ENCODE data around the gene GPR137.
"Not testable (repeated sequence)": the region's sequence is repeated elsewhere in the genome, so short reads cannot be mapped to it uniquely, and the experiment has no call there.

GPR137 gene

DNA sequence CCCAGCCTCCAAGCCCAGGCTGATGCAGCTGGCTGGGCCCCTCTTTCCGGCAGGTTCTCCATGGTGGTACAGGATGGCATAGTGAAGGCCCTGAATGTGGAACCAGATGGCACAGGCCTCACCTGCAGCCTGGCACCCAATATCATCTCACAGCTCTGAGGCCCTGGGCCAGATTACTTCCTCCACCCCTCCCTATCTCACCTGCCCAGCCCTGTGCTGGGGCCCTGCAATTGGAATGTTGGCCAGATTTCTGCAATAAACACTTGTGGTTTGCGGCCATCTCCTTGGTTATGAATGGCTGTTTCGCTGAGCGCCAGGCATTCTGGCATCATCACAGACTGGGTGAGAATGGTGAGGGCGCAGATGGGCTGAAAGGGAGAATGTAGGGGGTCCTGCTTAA is 35.9 kb downstream of the GPR137 start:
- Histone ChIP-seq H3K27me3 (ENCODE audit: control insufficient read depth, low read length) (no peaks in the 10 kb centered on the region), H3K4me1 (ENCODE audit: control insufficient read depth, low read length) (peaks cover 7% of the 10 kb centered on the region), H3K4me2 (ENCODE audit: low read length) (no peak overlapping the region), H4K20me1 (ENCODE audit: control insufficient read depth, insufficient read depth, low read depth, low read length) (no peaks in the 10 kb centered on the region), H3F3A (ENCODE audit: control insufficient read depth, insufficient read depth) (peaks cover 13% of the 10 kb centered on the region), H3K36me3 (ENCODE audit: control insufficient read depth, low read length) (peaks cover 39% of the 10 kb centered on the region), H3K79me2 (ENCODE audit: control insufficient read depth, low read length) (peaks cover 23% of the 10 kb centered on the region), H3K9me3 (ENCODE audit: control insufficient read depth, insufficient read depth, low read length) (no peaks in the 10 kb centered on the region), H3K9me2 (replicated peaks; ENCODE audit: control insufficient read depth, low read length) (no peaks in the 10 kb centered on the region), H3K4me3 (ENCODE audit: low read length) (no peak overlapping the region), H3K27ac (ENCODE audit: low read depth, low read length) (no peak overlapping the region)
- TF ChIP-seq EZH2phosphoT487 (IDR thresholded peaks at IDR 0.05; ENCODE audit: borderline replicate concordance, low read length), result no peak

DNA sequence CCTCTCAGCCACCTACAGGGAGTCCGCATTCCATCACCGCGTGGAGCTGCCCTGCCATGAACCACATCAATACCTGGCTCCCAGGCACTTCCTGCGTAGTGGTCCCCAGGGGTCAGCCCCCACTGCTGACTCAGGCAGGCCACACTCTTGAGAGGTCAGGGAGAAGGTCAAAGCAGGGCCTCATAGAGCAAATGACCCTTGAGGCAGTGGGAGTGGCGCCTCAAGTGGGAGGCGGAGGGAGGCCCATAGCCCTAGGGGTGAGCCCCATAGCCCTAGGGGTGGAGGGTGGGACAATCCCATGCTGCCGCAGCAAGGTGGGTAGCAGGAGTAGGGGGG is 37.2 kb downstream of the GPR137 start:
- Histone ChIP-seq H3K4me2 (ENCODE audit: low read length) (no peak overlapping the region), H3K9me2 (replicated peaks; ENCODE audit: control insufficient read depth, low read length) (no peaks in the 10 kb centered on the region), H3F3A (ENCODE audit: control insufficient read depth, insufficient read depth) (peaks cover 7% of the 10 kb centered on the region; the same call in 1 of the 2 replicates), H3K4me1 (ENCODE audit: control insufficient read depth, low read length) (peaks cover 7% of the 10 kb centered on the region), H3K27ac (ENCODE audit: low read depth, low read length) (no peak overlapping the region), H3K9me3 (ENCODE audit: control insufficient read depth, insufficient read depth, low read length) (no peaks in the 10 kb centered on the region), H3K36me3 (ENCODE audit: control insufficient read depth, low read length) (peaks cover 32% of the 10 kb centered on the region), H3K27me3 (ENCODE audit: control insufficient read depth, low read length) (no peaks in the 10 kb centered on the region), H3K79me2 (ENCODE audit: control insufficient read depth, low read length) (peaks cover 16% of the 10 kb centered on the region), H3K4me3 (ENCODE audit: low read length) (no peak overlapping the region), H4K20me1 (ENCODE audit: control insufficient read depth, insufficient read depth, low read depth, low read length) (no peaks in the 10 kb centered on the region)
- TF ChIP-seq, protein P1, sequence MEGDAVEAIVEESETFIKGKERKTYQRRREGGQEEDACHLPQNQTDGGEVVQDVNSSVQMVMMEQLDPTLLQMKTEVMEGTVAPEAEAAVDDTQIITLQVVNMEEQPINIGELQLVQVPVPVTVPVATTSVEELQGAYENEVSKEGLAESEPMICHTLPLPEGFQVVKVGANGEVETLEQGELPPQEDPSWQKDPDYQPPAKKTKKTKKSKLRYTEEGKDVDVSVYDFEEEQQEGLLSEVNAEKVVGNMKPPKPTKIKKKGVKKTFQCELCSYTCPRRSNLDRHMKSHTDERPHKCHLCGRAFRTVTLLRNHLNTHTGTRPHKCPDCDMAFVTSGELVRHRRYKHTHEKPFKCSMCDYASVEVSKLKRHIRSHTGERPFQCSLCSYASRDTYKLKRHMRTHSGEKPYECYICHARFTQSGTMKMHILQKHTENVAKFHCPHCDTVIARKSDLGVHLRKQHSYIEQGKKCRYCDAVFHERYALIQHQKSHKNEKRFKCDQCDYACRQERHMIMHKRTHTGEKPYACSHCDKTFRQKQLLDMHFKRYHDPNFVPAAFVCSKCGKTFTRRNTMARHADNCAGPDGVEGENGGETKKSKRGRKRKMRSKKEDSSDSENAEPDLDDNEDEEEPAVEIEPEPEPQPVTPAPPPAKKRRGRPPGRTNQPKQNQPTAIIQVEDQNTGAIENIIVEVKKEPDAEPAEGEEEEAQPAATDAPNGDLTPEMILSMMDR (IDR thresholded peaks at IDR 0.05; ENCODE audit: low read depth, low read length, poor library complexity, severe bottlenecking), result no peak
- no peak for TF ChIP-seq EZH2phosphoT487 (IDR thresholded peaks at IDR 0.05; ENCODE audit: borderline replicate concordance, low read length)

DNA sequence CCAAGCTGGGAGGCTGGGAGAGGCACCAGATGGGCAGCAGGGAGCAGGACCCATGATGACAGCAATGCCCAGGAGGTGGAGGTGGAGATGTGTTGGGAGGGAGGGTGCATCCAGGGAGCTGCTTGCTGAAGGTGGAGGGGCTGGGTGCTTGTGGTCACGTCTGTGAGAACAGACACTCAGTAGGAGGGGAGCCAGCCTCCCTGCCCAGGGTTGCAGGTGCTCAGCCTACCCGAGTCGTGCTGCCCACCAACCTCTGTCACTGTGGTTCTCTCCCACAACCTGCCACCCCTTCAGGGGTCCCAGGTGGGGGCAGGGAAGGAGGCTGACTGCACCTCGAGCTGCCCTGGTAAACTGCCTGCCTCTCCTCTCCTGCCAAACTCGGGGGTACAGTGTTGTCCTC is 37.7 kb downstream of the GPR137 start:
- TF ChIP-seq, protein P1 (IDR thresholded peaks at IDR 0.05; ENCODE audit: low read depth, low read length, poor library complexity, severe bottlenecking), result no peak
- TF ChIP-seq EZH2phosphoT487 (IDR thresholded peaks at IDR 0.05; ENCODE audit: borderline replicate concordance, low read length), result no peak
- no peaks in the 10 kb centered on the region for H4K20me1 ChIP-seq (ENCODE audit: control insufficient read depth, insufficient read depth, low read depth, low read length)
- no peak overlapping the region for H3K4me3 ChIP-seq (ENCODE audit: low read length)
- no peaks in the 10 kb centered on the region for H3K9me2 ChIP-seq (replicated peaks; ENCODE audit: control insufficient read depth, low read length)
- no peaks in the 10 kb centered on the region for H3K27me3 ChIP-seq (ENCODE audit: control insufficient read depth, low read length)
- H3K79me2 ChIP-seq (ENCODE audit: control insufficient read depth, low read length), result peaks cover 13% of the 10 kb centered on the region
- no peak overlapping the region for H3K27ac ChIP-seq (ENCODE audit: low read depth, low read length)
- H3K36me3 ChIP-seq (ENCODE audit: control insufficient read depth, low read length), result peaks cover 29% of the 10 kb centered on the region
- peaks cover 7% of the 10 kb centered on the region; the same call in 1 of the 2 replicates for H3F3A ChIP-seq (ENCODE audit: control insufficient read depth, insufficient read depth)
- H3K4me1 ChIP-seq (ENCODE audit: control insufficient read depth, low read length), result peaks cover 7% of the 10 kb centered on the region
- no peak overlapping the region for H3K4me2 ChIP-seq (ENCODE audit: low read length)
- H3K9me3 ChIP-seq (ENCODE audit: control insufficient read depth, insufficient read depth, low read length), result no peaks in the 10 kb centered on the region

DNA sequence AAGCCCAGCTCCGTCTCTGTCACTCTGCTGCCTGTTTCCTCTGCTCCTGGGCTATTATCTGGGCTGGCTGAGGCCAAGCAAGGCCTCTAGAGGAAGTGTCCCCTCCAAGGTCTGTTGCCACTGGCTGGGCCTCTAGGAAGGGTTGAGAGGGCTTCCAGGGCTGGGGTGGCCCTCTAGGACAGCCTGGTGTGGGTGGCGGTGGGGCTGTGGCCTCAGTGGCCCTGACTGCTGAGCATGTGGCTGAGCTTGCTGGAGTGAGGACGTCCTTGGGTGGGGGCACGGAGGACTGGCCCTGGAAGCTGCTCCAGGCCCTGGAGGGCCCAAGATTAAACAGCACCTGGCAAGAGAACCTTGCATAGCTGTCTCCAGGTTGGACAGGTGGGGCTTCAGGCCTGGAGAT is 38.3 kb downstream of the GPR137 start:
- not testable (repeated sequence) for H3K4me3 ChIP-seq (ENCODE audit: low read length); H4K20me1 ChIP-seq (ENCODE audit: control insufficient read depth, insufficient read depth, low read depth, low read length); H3K9me3 ChIP-seq (ENCODE audit: control insufficient read depth, insufficient read depth, low read length); H3K79me2 ChIP-seq (ENCODE audit: control insufficient read depth, low read length); H3F3A ChIP-seq (ENCODE audit: control insufficient read depth, insufficient read depth); H3K9me2 ChIP-seq (replicated peaks; ENCODE audit: control insufficient read depth, low read length); H3K27me3 ChIP-seq (ENCODE audit: control insufficient read depth, low read length); H3K4me1 ChIP-seq (ENCODE audit: control insufficient read depth, low read length); H3K27ac ChIP-seq (ENCODE audit: low read depth, low read length); H3K4me2 ChIP-seq (ENCODE audit: low read length)
- peaks cover 29% of the 10 kb centered on the region for H3K36me3 ChIP-seq (ENCODE audit: control insufficient read depth, low read length)
